GM18951 (cell line): ENCODE measurements around the gene ZRANB1.

ENCODE experiments used
- POLR2A ChIP-seq: IDR thresholded peaks from 4 replicates; pipeline ENCODE4 v1.6.1; 2011; ENCODE audit warnings: mild to moderate bottlenecking; ENCODE audit not compliant: insufficient read length, insufficient read depth; ENCODE audit errors: extremely low read depth
- in situ Hi-C: fragments of 300-500 bp; cut with MboI; formaldehyde crosslinking; loops from one replicate; pipeline ENCODE4 v1.12.0; 2022; ENCODE audit warnings: low sequenced_read_pairs, mixed read lengths, inconsistent platforms; ENCODE audit not compliant: unreplicated experiment

Gene ZRANB1

GRCh38 chr10:125005312-125006187 is 63.6 kb downstream of the ZRANB1 start:
- TF ChIP-seq POLR2A, result no peak
- in situ Hi-C loops, result no loop called here

DNA sequence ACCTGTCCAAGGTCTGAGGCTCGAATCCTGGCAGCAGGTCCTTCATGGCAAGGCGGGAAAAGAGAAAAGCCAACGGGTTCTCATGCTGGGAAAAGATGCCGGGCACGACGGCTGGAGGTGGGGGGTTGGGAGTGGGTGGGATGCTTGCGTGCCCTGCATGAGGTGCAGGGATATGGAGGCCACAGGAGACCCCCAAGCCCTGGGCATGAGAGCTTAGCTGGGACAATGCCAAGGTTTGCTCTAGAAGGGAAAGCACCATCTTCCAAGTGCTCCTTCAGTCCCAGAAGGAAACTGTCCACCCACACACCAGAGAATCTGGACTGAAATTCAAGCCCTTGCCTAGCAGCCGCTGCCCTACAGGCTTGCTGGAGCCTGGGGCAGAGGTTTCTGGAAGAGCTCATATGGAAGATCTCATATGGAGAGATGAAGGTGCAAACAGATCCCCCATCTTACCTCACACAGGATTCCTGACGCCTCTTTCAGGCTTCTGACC is 64.3 kb downstream of the ZRANB1 start:
- in situ Hi-C loops, result no loop called here
- no peak for TF ChIP-seq POLR2A

GRCh38 chr10:125006921-125007426 is 65.1 kb downstream of the ZRANB1 start:
- in situ Hi-C loops, result no loop called here

DNA sequence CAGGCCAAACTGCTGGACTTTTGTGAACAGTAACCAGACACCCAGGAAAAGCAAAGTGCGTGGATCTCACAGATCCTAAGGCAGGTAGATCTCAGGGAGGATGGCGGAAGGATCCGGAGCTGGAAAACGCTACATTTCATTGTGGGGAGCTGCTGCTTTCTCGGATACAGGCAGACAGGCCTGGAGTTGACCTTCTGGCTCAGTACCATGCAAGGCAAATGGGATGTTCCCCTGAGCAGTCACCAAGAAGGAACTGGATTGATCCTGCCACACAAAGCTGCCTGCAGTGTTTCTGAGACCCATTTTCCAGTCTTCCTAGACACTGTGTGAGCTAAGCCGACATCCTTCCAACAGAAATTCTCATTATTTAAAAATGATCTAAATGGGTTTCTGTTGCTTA is 65.5 kb downstream of the ZRANB1 start:
- TF ChIP-seq POLR2A, result no peak
- in situ Hi-C loops, result no loop called here

More at GRCh38 chr10:125006921-125007426, 65.1 kb downstream of the ZRANB1 start:
- TF ChIP-seq POLR2A, result no peak

DNA sequence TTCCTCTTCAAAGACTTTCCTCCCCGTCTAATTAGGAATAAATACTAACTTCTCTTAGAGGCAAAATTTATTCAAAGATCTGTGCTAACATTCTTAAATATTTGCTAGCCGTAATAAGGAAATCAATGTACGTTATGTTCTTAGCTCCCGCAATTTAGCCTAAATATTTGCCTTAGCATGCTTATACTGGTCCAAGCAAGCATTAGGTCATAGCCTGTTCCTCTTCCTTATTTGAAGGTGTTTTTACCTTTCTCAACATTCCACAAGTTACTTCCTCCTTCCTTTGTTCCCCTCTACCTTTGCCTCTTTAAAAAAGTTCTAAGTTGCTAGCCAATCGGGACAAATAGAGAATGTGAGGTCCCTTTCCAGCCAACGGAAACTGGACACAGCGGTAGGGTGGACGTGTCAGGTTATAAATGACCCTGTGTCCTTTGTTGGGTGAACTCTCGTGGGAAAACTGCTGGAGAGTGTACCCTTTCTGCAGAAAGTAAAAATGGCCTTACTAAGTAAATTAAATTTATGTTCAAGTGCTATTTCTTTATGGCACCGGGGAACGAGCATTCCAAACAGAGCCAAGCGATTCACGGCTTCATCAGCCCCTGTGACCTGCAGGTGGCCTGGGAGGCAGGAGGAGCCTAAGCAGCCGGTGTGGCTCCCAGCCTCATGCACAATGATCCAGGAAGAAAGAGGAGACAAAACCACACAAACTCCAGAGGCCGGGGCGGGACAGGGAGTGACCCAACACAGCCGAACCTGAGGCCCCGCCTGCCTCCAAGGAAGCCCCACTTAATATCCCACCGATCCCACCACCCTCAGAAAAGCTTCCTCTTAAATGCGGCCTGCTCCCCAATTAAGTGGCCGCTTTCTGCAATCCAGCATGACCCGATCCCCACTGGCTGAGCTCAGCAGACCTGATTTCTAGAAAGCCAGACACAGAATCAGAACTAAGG is 67.0 kb downstream of the ZRANB1 start:
- no peak for TF ChIP-seq POLR2A
- in situ Hi-C loops, result no loop called here

GRCh38 chr10:125009661-125010161 is 67.8 kb downstream of the ZRANB1 start:
- no peak for TF ChIP-seq POLR2A
- in situ Hi-C loops, result no loop called here

DNA sequence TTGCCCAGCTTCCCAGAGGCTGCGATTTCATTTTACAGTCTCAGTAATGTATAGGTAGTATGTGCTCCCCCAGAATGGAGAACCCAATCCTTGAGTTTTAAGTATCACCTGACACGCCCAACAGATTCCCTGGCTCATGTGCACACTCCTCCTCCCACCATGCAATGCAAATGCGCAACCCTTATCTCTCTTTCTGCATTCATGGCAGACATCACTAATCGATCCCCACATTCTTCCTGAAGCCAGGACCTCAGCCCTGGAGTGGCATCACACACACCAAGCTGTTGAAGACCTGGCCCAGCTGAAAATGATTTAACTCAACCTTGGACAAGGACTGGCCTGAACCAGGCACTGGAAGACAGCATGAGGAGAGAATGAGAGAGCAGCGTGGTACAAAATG is 68.4 kb downstream of the ZRANB1 start:
- TF ChIP-seq POLR2A, result no peak
- in situ Hi-C loops, result no loop called here

GRCh38 chr10:125011171-125011925 is 69.4 kb downstream of the ZRANB1 start:
- TF ChIP-seq POLR2A, result no peak
- in situ Hi-C loops, result no loop called here

DNA sequence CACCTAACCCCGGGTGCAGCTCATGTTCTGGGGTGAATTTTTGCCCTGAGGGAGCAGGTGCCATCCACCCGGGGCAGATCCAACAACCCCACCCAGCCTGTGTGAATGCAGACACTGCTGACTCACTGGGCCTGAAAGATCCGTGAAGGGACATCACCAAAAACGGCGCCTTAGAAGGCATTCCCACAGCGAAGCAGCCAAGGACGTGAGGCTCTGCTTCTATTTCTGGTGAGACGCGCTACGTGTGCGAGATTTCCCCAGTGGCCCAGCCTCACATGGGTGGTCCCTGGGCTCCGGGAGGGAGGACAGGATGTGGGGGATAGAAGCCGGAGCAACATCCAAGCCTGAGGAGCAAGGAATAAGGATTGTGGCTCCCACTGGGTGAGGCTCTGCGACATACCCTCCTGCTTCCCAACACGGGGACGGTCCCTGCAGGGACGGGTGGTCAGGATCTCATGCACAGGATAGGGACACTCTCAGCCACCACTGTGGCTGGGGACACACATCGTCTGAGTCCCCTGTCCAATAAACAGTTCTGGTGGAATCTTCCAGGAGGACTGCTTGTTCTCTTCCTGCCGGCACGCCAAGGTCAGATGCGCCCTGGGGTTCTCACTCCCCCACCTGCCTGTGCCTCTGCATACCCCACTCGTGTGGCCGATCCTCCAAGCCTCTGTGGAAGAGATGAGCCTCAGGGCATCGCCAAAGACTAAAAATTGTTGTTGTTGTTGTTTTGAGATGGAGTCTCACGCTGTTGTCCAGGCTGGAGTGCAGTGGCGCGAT is 70.2 kb downstream of the ZRANB1 start:
- in situ Hi-C loops, result no loop called here
- no peak for TF ChIP-seq POLR2A

DNA sequence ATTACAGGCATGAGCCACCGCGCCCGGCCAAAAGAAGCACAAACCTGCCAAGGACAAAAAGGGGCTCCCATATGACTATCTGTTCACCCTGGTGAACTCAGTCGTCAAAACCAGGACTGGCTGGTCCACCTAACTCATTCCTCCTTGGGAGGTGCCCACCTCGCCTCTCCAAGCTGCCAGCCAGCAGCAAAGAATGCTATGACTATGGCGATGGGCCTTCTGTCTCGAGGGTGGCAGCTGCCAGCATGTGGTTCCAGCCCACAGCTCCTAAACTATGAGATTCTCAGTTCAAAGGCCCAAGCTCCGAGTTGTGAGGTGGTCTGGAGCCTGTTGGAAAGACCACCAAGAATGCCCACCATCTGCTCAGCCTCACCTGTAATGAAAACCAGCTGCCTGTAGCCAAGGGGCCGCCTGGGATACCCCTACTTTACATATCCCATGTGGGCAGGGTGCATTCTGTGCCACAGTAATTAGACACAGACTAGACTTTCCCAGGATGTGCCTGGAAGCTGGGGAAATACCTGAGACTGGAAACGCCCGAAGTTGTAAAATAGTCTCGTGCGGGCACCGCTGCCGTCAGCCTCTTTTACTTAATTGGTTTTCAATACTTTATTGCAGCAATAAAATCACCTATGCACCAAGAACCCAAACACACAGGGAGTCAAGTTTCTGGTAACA is 71.1 kb downstream of the ZRANB1 start:
- TF ChIP-seq POLR2A, result no peak
- in situ Hi-C loops, result no loop called here

DNA sequence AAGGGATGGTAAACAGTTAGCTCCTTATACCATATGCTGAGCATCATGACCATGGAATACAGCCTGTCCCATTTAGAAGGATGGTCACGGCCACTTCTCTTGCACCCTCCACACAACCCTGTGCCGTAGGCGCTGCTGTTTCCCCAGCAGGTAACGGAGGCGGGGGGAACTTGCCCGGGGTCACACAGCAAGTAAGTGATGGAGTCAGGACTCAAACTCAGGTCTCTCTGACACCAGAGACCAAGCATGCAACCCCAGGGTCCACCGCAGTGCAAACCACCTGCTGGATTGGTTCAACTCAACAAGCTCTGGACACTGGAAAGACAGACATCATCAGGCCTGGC is 71.6 kb downstream of the ZRANB1 start:
- in situ Hi-C loops, result no loop called here
- no peak for TF ChIP-seq POLR2A
